Osteoblast (primary cell): ENCODE data around the gene POTEM. TPM values are rescaled to one million over a fixed set of nuclear protein-coding genes. Genes with fewer than 3 reads are reported as not detected.
"Not testable (repeated sequence)": the region's sequence is repeated elsewhere in the genome, so short reads cannot be mapped to it uniquely, and the experiment has no call there.

Experiments used
- DNase-seq: peaks from one replicate; pipeline ENCODE4 v3.0.0; 2011; ENCODE audit warnings: low spot score, mixed read lengths; ENCODE audit not compliant: insufficient read length; ENCODE audit errors: missing footprints
- H2AFZ ChIP-seq: 2 replicates; pipeline ENCODE4 v1.6.0; 2011; ENCODE audit warnings: mild to moderate bottlenecking, low read length
- H3K27ac ChIP-seq: 2 replicates; pipeline ENCODE4 v1.5.1; 2011; ENCODE audit warnings: mild to moderate bottlenecking, low read depth, low read length, moderate library complexity
- H3K27me3 ChIP-seq: 2 replicates; pipeline ENCODE4 v1.6.0; 2012; ENCODE audit warnings: mild to moderate bottlenecking, control low read depth, inconsistent platforms, low read length, moderate library complexity; ENCODE audit not compliant: insufficient read depth
- H3K36me3 ChIP-seq: 2 replicates; pipeline ENCODE4 v1.5.1; 2011; ENCODE audit warnings: mild to moderate bottlenecking, low read length, control low read depth, moderate library complexity; ENCODE audit not compliant: insufficient read depth
- H3K4me1 ChIP-seq: 2 replicates; pipeline ENCODE4 v1.5.1; 2011; ENCODE audit warnings: mild to moderate bottlenecking, low read length, control low read depth, moderate library complexity; ENCODE audit not compliant: insufficient read depth
- H3K4me2 ChIP-seq: 2 replicates; pipeline ENCODE4 v1.6.0; 2011; ENCODE audit warnings: mild to moderate bottlenecking, low read length; ENCODE audit not compliant: insufficient read depth
- H3K4me3 ChIP-seq: fragments of 200-600 bp; sonication (generic); 3 replicates; pipeline ENCODE4 v1.5.1; 2012; ENCODE audit warnings: mild to moderate bottlenecking, low read length, inconsistent platforms; ENCODE audit not compliant: insufficient read depth
- H3K79me2 ChIP-seq: 2 replicates; pipeline ENCODE4 v1.6.0; 2012; ENCODE audit warnings: mild to moderate bottlenecking, low read length, control low read depth, inconsistent platforms; ENCODE audit not compliant: insufficient read depth
- H3K9me3 ChIP-seq: 2 replicates; pipeline ENCODE4 v1.5.1; 2011; ENCODE audit warnings: low read depth, low read length, control low read depth
- H4K20me1 ChIP-seq: 2 replicates; pipeline ENCODE4 v1.6.0; 2012; ENCODE audit warnings: mild to moderate bottlenecking, low read length, control low read depth; ENCODE audit not compliant: insufficient read depth
- total RNA-seq: library from RNA; depleted of rRNA; stranded (reverse); fragments of >200 nt; gene quantifications from 2 replicates; pipeline ENCODE4 v1.2.3, GENCODE V29; 2012

POTEM gene
- total RNA-seq, 1 donor = not detected

- not testable (repeated sequence) for H3K79me2 ChIP-seq, H4K20me1 ChIP-seq, H2AFZ ChIP-seq, H3K36me3 ChIP-seq, H3K4me1 ChIP-seq, DNase-seq, H3K27me3 ChIP-seq, H3K9me3 ChIP-seq, H3K27ac ChIP-seq, H3K4me3 ChIP-seq, H3K4me2 ChIP-seq
Observed at GRCh38 chr14:19015185-19015584, 48.0 kb downstream of the POTEM start.

GRCh38 chr14:19025080-19025589 is 57.9 kb downstream of the POTEM start:
- not testable (repeated sequence) for H4K20me1 ChIP-seq

GRCh38 chr14:19026649-19027351 is 59.6 kb downstream of the POTEM start:
- not testable (repeated sequence) for H2AFZ ChIP-seq, H3K4me3 ChIP-seq, H3K79me2 ChIP-seq, H3K9me3 ChIP-seq, H3K27me3 ChIP-seq, H3K36me3 ChIP-seq, H3K4me1 ChIP-seq, DNase-seq, H4K20me1 ChIP-seq, H3K4me2 ChIP-seq, H3K27ac ChIP-seq

More at GRCh38 chr14:19025080-19025589, 57.9 kb downstream of the POTEM start:
- H3K27me3 ChIP-seq, H2AFZ ChIP-seq, H3K36me3 ChIP-seq, H3K4me3 ChIP-seq, H3K4me2 ChIP-seq, DNase-seq, H3K4me1 ChIP-seq, H3K9me3 ChIP-seq, H3K79me2 ChIP-seq, H3K27ac ChIP-seq: not testable (repeated sequence)

- not testable (repeated sequence) for H3K4me3 ChIP-seq, H3K27ac ChIP-seq, H3K4me1 ChIP-seq, H4K20me1 ChIP-seq, H3K27me3 ChIP-seq, H3K9me3 ChIP-seq, H3K4me2 ChIP-seq, H3K79me2 ChIP-seq, H3K36me3 ChIP-seq, H2AFZ ChIP-seq, DNase-seq
Observed at GRCh38 chr14:19027895-19028294, 60.7 kb downstream of the POTEM start.

- DNase-seq, H3K27ac ChIP-seq, H3K79me2 ChIP-seq, H3K27me3 ChIP-seq, H3K36me3 ChIP-seq, H3K9me3 ChIP-seq, H3K4me1 ChIP-seq, H2AFZ ChIP-seq, H4K20me1 ChIP-seq, H3K4me2 ChIP-seq, H3K4me3 ChIP-seq: not testable (repeated sequence)
Observed at GRCh38 chr14:19036811-19037382, 69.7 kb downstream of the POTEM start.

GRCh38 chr14:19038060-19038664 is 70.9 kb downstream of the POTEM start:
- H3K9me3 ChIP-seq, H2AFZ ChIP-seq, H3K27me3 ChIP-seq, H3K79me2 ChIP-seq, H3K27ac ChIP-seq, DNase-seq, H3K36me3 ChIP-seq, H3K4me3 ChIP-seq, H4K20me1 ChIP-seq, H3K4me1 ChIP-seq, H3K4me2 ChIP-seq: not testable (repeated sequence)

GRCh38 chr14:19038785-19039184 is 71.6 kb downstream of the POTEM start:
- not testable (repeated sequence) for H3K4me2 ChIP-seq, H3K27ac ChIP-seq, H3K36me3 ChIP-seq, DNase-seq, H3K4me1 ChIP-seq, H3K79me2 ChIP-seq, H4K20me1 ChIP-seq, H3K27me3 ChIP-seq, H3K4me3 ChIP-seq, H3K9me3 ChIP-seq, H2AFZ ChIP-seq

GRCh38 chr14:19043384-19043783 is 76.2 kb downstream of the POTEM start:
- not testable (repeated sequence) for H3K4me3 ChIP-seq, H3K27ac ChIP-seq, H3K36me3 ChIP-seq, H3K9me3 ChIP-seq, H4K20me1 ChIP-seq, H3K4me1 ChIP-seq, H2AFZ ChIP-seq, H3K79me2 ChIP-seq, H3K4me2 ChIP-seq, DNase-seq, H3K27me3 ChIP-seq
